Fibroblast of pulmonary artery (primary cell): ENCODE results near the gene VWC2L.
A peak's percentile ranks its signal among the peaks of the same experiment; 100 is the strongest.

ENCODE experiments used
- DNase-seq: peaks from one replicate; pipeline ENCODE4 v3.0.0-alpha.2; 2010; ENCODE audit warnings: low read depth
- H3K4me3 ChIP-seq: replicated peaks from 2 replicates; pipeline ENCODE4 v1.5.1; 2011; ENCODE audit warnings: low read depth, mild to moderate bottlenecking, control low read depth, low read length, moderate library complexity
- TF ChIP-seq, protein P1 (sequence below): IDR thresholded peaks from 2 replicates; pipeline ENCODE4 v1.5.1; 2011; ENCODE audit warnings: mild to moderate bottlenecking, control low read depth, low read length, inconsistent platforms; ENCODE audit errors: missing control alignments

Gene VWC2L

GRCh38 chr2:214465363-214466146 is 54.7 kb downstream of the VWC2L start:
- H3K4me3 ChIP-seq = no peak overlapping the region
- DNase-seq = peak; percentile 7

GRCh38 chr2:214469728-214470127 is 58.9 kb downstream of the VWC2L start:
- TF ChIP-seq, protein P1, sequence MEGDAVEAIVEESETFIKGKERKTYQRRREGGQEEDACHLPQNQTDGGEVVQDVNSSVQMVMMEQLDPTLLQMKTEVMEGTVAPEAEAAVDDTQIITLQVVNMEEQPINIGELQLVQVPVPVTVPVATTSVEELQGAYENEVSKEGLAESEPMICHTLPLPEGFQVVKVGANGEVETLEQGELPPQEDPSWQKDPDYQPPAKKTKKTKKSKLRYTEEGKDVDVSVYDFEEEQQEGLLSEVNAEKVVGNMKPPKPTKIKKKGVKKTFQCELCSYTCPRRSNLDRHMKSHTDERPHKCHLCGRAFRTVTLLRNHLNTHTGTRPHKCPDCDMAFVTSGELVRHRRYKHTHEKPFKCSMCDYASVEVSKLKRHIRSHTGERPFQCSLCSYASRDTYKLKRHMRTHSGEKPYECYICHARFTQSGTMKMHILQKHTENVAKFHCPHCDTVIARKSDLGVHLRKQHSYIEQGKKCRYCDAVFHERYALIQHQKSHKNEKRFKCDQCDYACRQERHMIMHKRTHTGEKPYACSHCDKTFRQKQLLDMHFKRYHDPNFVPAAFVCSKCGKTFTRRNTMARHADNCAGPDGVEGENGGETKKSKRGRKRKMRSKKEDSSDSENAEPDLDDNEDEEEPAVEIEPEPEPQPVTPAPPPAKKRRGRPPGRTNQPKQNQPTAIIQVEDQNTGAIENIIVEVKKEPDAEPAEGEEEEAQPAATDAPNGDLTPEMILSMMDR = no peak
- no peak overlapping the region for H3K4me3 ChIP-seq

More at GRCh38 chr2:214465363-214466146, 54.7 kb downstream of the VWC2L start:
- TF ChIP-seq, protein P1 = no peak

DNA sequence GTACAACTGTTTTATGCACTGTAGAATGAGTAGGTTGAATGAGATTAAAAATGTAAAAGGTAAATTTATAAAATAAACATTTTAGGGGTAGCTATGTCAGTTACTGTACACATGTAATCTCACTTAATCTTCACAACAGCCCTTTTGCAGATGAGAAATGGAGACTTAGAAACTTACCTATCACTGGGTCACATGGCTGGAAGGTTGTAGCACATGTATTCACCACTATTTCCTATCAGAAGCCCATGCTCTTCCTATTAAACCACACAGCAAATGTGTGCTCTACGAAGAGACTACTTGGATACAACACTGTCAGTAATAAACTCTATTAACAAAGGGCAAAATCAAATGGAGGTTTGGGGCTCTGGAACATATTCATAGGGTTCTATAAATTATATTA is 60.5 kb downstream of the VWC2L start:
- no peak overlapping the region for H3K4me3 ChIP-seq
- TF ChIP-seq, protein P1 = no peak
- no peak for DNase-seq

More at GRCh38 chr2:214469728-214470127, 58.9 kb downstream of the VWC2L start:
- no peak for DNase-seq

- TF ChIP-seq, protein P1 = no peak
- no peak for DNase-seq
- no peak overlapping the region for H3K4me3 ChIP-seq
Measured at GRCh38 chr2:214471990-214472389, 61.1 kb downstream of the VWC2L start.

- H3K4me3 ChIP-seq = no peak overlapping the region
- no peak for DNase-seq
- TF ChIP-seq, protein P1 = no peak
Measured at GRCh38 chr2:214477305-214477704, 66.5 kb downstream of the VWC2L start.

- H3K4me3 ChIP-seq = no peak overlapping the region
- peak; percentile 16 for DNase-seq
- TF ChIP-seq, protein P1 = no peak
Measured at GRCh38 chr2:214481204-214481603, 70.3 kb downstream of the VWC2L start.

- TF ChIP-seq, protein P1 = no peak
- no peak for DNase-seq
- no peak overlapping the region for H3K4me3 ChIP-seq
Measured at GRCh38 chr2:214482728-214483127, 71.9 kb downstream of the VWC2L start.
